Esophagus squamous epithelium (tissue), 4 donors: ENCODE results near the gene CPM.

Source experiments
- CTCF ChIP-seq, 6 experiments: fragments of 450-650 bp in 4 of 6; fragments of 200-600 bp in 2 of 6; sonication (generic) in 2 of 6; IDR thresholded peaks; one replicate each; pipeline ENCODE4 v1.5.1; 2016 to 2019; ENCODE audit warnings: antibody characterized with exemption in 6 of 6, mild to moderate bottlenecking in 4 of 6, moderate library complexity in 4 of 6
- POLR2A ChIP-seq, 4 donors: fragments of 450-650 bp; IDR thresholded peaks; one replicate each; pipeline ENCODE4 v1.6.1; 2017; ENCODE audit warnings: antibody characterized with exemption in 4 of 4, mild to moderate bottlenecking in 4 of 4, moderate library complexity in 3 of 4

GRCh38 chr12:68837215-68837614 is 95.8 kb downstream of the CPM start:
- TF ChIP-seq CTCF (IDR thresholded peaks at IDR 0.05), result no peak
- TF ChIP-seq POLR2A (IDR thresholded peaks at IDR 0.05), result no peak
